MCF 10A (cell line): ENCODE results near the gene FAF1. TPM values are rescaled to one million over a fixed set of nuclear protein-coding genes. Genes with fewer than 3 reads are reported as not detected.
A peak's percentile ranks its signal among the peaks of the same experiment; 100 is the strongest.

Experiments
- BruUV-seq: library from RNA; stranded (reverse); fragments of 400-500 nt; replicated peaks from 2 replicates; lab custom pipeline; 2021; lab: Mats Ljungman, UMichigan
- CTCF ChIA-PET: fragments of 300-600 bp; sonication (Branson Sonifier 250); formaldehyde crosslinking; extraction: SDS; loops from one replicate; lab custom pipeline; 2021; ENCODE audit warnings: antibody characterized with exemption, inconsistent platforms; lab: Yijun Ruan, JAX
- POLR2A ChIA-PET: fragments of 300-600, 350-650 bp; sonication (Branson Sonifier 250); formaldehyde crosslinking; extraction: SDS; loops from one replicate; lab custom pipeline; 2020; ENCODE audit warnings: antibody characterized with exemption, inconsistent platforms; lab: Yijun Ruan, JAX
- DNase-seq: peaks from one replicate; pipeline ENCODE4 v3.0.0-alpha.2; 2018; ENCODE audit not compliant: unreplicated experiment
- H3K27ac Mint-ChIP-seq: one replicate; pipeline ENCODE4 v1.8.0; 2022; ENCODE audit warnings: mild to moderate bottlenecking, low read depth, mixed read lengths; ENCODE audit not compliant: unreplicated experiment
- H3K27me3 Mint-ChIP-seq: one replicate; pipeline ENCODE4 v1.8.0; 2022; ENCODE audit warnings: mixed read lengths; ENCODE audit not compliant: insufficient read depth, unreplicated experiment
- H3K36me3 Mint-ChIP-seq: one replicate; pipeline ENCODE4 v1.8.0; 2022; ENCODE audit warnings: mild to moderate bottlenecking, moderate library complexity, mixed read lengths; ENCODE audit not compliant: insufficient read depth, unreplicated experiment
- H3K4me1 Mint-ChIP-seq: one replicate; pipeline ENCODE4 v1.8.0; 2022; ENCODE audit warnings: mixed read lengths; ENCODE audit not compliant: insufficient read depth, unreplicated experiment
- H3K4me3 Mint-ChIP-seq: one replicate; pipeline ENCODE4 v1.8.0; 2022; ENCODE audit warnings: mild to moderate bottlenecking, moderate library complexity, mixed read lengths; ENCODE audit not compliant: unreplicated experiment
- H3K9me3 Mint-ChIP-seq: one replicate; pipeline ENCODE4 v1.8.0; 2022; ENCODE audit warnings: mixed read lengths; ENCODE audit not compliant: unreplicated experiment
- intact Hi-C: fragments of 100-400 bp; cut with micrococcal nuclease; formaldehyde crosslinking; loops from 2 replicates; pipeline ENCODE4 v1.14.1; 2022
- total RNA-seq: library from RNA; stranded (reverse); gene quantifications from 2 replicates; pipeline ENCODE4 v1.2.3, GENCODE V29; 2022
- TF ChIP-seq, protein P1 (sequence below): fragments of 200-600 bp; IDR thresholded peaks from one replicate; pipeline ENCODE4 v1.8.0; 2022; ENCODE audit warnings: antibody characterized with exemption, mild to moderate bottlenecking; ENCODE audit not compliant: unreplicated experiment

FAF1 gene
- total RNA-seq, 1 experiment from 2014 or later, result 93.2 TPM

DNA sequence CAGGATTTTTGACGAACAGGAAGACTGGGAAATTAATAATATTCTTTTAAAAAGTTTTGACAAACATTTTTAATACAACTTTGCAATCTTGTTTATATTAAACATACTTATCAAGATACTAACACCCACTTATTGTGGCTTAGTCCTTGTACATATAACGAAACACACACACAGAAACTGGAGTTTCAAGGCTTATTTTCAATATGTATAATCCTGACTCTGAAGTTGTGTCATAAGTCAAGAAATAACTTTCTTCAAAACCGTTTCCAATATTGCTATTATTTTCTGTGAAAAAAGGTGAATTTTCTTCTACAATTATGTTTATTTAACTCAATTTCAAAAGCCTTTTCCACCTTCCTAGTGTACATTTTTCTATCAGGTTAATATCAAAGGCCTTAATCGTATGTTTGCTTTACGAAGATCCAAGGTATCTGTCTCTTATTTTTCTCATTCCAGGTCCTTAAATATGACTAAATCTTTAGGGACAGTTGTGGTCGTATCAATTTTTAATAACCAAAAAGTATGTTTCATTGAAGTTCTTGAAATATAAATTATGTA lies 11.8 kb upstream of the FAF1 start:
- intact Hi-C loops, result no loop called here
- TF ChIP-seq, protein P1, sequence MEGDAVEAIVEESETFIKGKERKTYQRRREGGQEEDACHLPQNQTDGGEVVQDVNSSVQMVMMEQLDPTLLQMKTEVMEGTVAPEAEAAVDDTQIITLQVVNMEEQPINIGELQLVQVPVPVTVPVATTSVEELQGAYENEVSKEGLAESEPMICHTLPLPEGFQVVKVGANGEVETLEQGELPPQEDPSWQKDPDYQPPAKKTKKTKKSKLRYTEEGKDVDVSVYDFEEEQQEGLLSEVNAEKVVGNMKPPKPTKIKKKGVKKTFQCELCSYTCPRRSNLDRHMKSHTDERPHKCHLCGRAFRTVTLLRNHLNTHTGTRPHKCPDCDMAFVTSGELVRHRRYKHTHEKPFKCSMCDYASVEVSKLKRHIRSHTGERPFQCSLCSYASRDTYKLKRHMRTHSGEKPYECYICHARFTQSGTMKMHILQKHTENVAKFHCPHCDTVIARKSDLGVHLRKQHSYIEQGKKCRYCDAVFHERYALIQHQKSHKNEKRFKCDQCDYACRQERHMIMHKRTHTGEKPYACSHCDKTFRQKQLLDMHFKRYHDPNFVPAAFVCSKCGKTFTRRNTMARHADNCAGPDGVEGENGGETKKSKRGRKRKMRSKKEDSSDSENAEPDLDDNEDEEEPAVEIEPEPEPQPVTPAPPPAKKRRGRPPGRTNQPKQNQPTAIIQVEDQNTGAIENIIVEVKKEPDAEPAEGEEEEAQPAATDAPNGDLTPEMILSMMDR, result no peak
- peak overlapping the region; percentile 86 for H3K4me3 Mint-ChIP-seq
- peaks cover 20% of the 10 kb centered on the region for H3K4me1 Mint-ChIP-seq
- no TSS peak for BruUV-seq
- no peak for DNase-seq
- CTCF ChIA-PET, result no interaction called here
- H3K9me3 Mint-ChIP-seq, result no peaks in the 10 kb centered on the region
- no peaks in the 10 kb centered on the region for H3K27me3 Mint-ChIP-seq
- POLR2A ChIA-PET, result interaction anchor here (0.7 to 4.7 kb wide), 7 partner anchors 9 to 545 kb away, joined by 3 to 124 read pairs (median 26); partner anchors contain the start of genes FAF1 and RNF11
- H3K36me3 Mint-ChIP-seq, result peaks cover 18% of the 10 kb centered on the region
- peak overlapping the region; percentile 96 for H3K27ac Mint-ChIP-seq

DNA sequence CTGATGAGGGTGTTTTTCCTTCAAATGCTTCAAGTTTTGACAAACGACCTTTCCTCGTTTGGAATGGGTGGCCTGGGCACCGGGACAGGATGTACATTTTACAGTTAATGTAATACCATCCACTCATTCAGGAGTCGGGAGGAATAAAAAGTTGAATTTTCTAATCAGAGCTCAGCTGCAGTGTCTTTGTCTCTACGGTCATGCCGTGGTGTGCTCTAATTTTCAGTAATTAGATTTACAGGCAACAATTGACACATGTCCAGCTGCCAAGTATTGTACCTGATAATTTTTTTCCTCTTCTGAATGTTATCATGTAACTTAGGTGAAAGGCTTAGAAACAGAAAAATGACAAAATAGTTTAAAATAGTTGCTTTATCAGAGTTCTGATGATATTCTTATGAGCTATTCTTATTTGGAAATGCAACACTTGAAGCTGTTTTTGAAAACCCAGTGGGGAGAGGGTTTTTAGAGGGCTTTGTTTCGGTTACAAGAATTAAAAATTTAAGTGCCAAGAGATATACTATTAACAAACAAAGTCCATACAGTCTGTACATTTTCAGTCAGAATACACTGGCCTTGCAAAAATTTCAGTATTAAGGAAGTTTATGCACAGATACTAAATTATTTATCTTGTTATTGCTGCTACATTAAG lies 11.0 kb upstream of the FAF1 start:
- Mint-ChIP-seq H3K27ac (peak overlapping the region; percentile 96), H3K9me3 (no peaks in the 10 kb centered on the region), H3K4me3 (peak overlapping the region; percentile 86), H3K27me3 (no peaks in the 10 kb centered on the region), H3K4me1 (peaks cover 20% of the 10 kb centered on the region), H3K36me3 (peaks cover 18% of the 10 kb centered on the region)
- CTCF ChIA-PET, result interaction anchor here (0.5 to 2.8 kb wide), 7 partner anchors 8 to 602 kb away, joined by 3 to 11 read pairs (median 3); partner anchors contain the start of gene FAF1
- POLR2A ChIA-PET, result interaction anchor here (0.5 to 4.7 kb wide), 8 partner anchors 9 to 1086 kb away, joined by 3 to 124 read pairs (median 4); partner anchors contain the start of genes FAF1 and RNF11
- intact Hi-C loops, result no loop called here
- BruUV-seq, result no TSS peak
- TF ChIP-seq, protein P1, result no peak
- no peak for DNase-seq

- Mint-ChIP-seq H3K9me3 (no peaks in the 10 kb centered on the region), H3K4me3 (peak overlapping the region; percentile 86), H3K4me1 (peaks cover 20% of the 10 kb centered on the region), H3K36me3 (peaks cover 18% of the 10 kb centered on the region), H3K27me3 (no peaks in the 10 kb centered on the region), H3K27ac (peak overlapping the region; percentile 96)
- TSS peak; percentile 61 for BruUV-seq
- TF ChIP-seq, protein P1, result no peak
- no peak for DNase-seq
- ChIA-PET POLR2A (interaction anchor here (0.6 to 4.7 kb wide), 14 partner anchors 10 to 1086 kb away, joined by 3 to 124 read pairs (median 4); partner anchors contain the start of genes FAF1 and RNF11), CTCF (interaction anchor here (0.5 to 2.8 kb wide), 11 partner anchors 8 to 602 kb away, joined by 3 to 11 read pairs (median 3); partner anchors contain the start of gene FAF1)
- intact Hi-C loops, result no loop called here
These were observed 10.4 kb upstream of the FAF1 start for GRCh38 chr1:50970509-50970887.
